Astrocyte of the hippocampus (primary cell): ENCODE results near the gene ELOVL1.
A peak's percentile ranks its signal among the peaks of the same experiment; 100 is the strongest.

Experiments
- DNase-seq: peaks from one replicate; pipeline ENCODE4 v3.0.0; 2011; ENCODE audit warnings: low read depth, low spot score

ELOVL1 gene

GRCh38 chr1:43358121-43358745 is 9.6 kb downstream of the ELOVL1 start:
- peak; percentile 64 for DNase-seq

GRCh38 chr1:43357251-43357650 is 10.6 kb downstream of the ELOVL1 start:
- no peak for DNase-seq

- DNase-seq = no peak
These were observed 12.9 kb downstream of the ELOVL1 start for GRCh38 chr1:43354936-43355335.

- DNase-seq = no peak
These were observed 13.3 kb downstream of the ELOVL1 start for GRCh38 chr1:43354471-43354870.

GRCh38 chr1:43352881-43353280 is 14.9 kb downstream of the ELOVL1 start:
- no peak for DNase-seq

GRCh38 chr1:43352351-43352705 is 15.5 kb downstream of the ELOVL1 start:
- DNase-seq = no peak

GRCh38 chr1:43351421-43352350 is 16.1 kb downstream of the ELOVL1 start:
- no peak for DNase-seq

- no peak for DNase-seq
These were observed 16.8 kb downstream of the ELOVL1 start for GRCh38 chr1:43350976-43351375.

- peak; percentile 81 for DNase-seq
These were observed 18.1 kb downstream of the ELOVL1 start for GRCh38 chr1:43349594-43350306.

GRCh38 chr1:43348809-43349593 is 18.8 kb downstream of the ELOVL1 start:
- DNase-seq = peak; percentile 81

GRCh38 chr1:43348343-43348808 is 19.4 kb downstream of the ELOVL1 start:
- DNase-seq = no peak

GRCh38 chr1:43346636-43347035 is 21.2 kb downstream of the ELOVL1 start:
- no peak for DNase-seq

GRCh38 chr1:43345120-43345519 is 22.7 kb downstream of the ELOVL1 start:
- DNase-seq = no peak

GRCh38 chr1:43344267-43344850 is 23.5 kb downstream of the ELOVL1 start:
- DNase-seq = no peak

GRCh38 chr1:43340559-43340958 is 27.3 kb downstream of the ELOVL1 start:
- no peak for DNase-seq

- DNase-seq = no peak
These were observed 28.1 kb downstream of the ELOVL1 start for GRCh38 chr1:43339584-43340232.

- DNase-seq = no peak
These were observed 29.8 kb downstream of the ELOVL1 start for GRCh38 chr1:43338001-43338400.

GRCh38 chr1:43337588-43337987 is 30.2 kb downstream of the ELOVL1 start, which contains the start of gene MPL:
MPL (plus strand) TSS chr1:43337818; CDS start chr1:43337849, 31 bp downstream.
- DNase-seq = no peak

- no peak for DNase-seq
These were observed 33.2 kb downstream of the ELOVL1 start for GRCh38 chr1:43334453-43335205.

GRCh38 chr1:43331688-43332087 is 36.1 kb downstream of the ELOVL1 start:
- no peak for DNase-seq
